HepG2 (cell line): ENCODE measurements around the gene RERE. TPM values are rescaled to one million over a fixed set of nuclear protein-coding genes. Genes with fewer than 3 reads are reported as not detected.

Source experiments
- ATAC-seq: fragments of 200-7000 bp; cut with Tn5 transposase; 3 replicates; pipeline ENCODE4 v1.9.1; 2020; ENCODE audit warnings: mild to moderate bottlenecking, moderate library complexity
- BruUV-seq: library from RNA; stranded (reverse); fragments of 400-500 nt; replicated peaks from 2 replicates; lab custom pipeline; 2021; lab: Mats Ljungman, UMichigan
- CTCF ChIA-PET: fragments of 300-600 bp; formaldehyde crosslinking; extraction: SDS; loops from one replicate; lab custom pipeline; 2021; ENCODE audit warnings: low total read pairs, inconsistent platforms, low intra/inter-chr PET ratio; lab: Yijun Ruan, JAX
- POLR2A ChIA-PET: fragments of 350-600 bp; sonication (Branson Sonifier 250); formaldehyde crosslinking; loops from one replicate; lab custom pipeline; 2020; ENCODE audit warnings: antibody characterized with exemption, inconsistent platforms; lab: Yijun Ruan, JAX
- DNase-seq: peaks from one replicate; pipeline ENCODE4 v3.0.0-alpha.2; 2015; ENCODE audit warnings: low spot score
- FAIRE-seq: peaks from 3 replicates; lab custom pipeline; 2011; peaks lifted over from hg19 to GRCh38; lab: Jason Lieb, UNC
- H2AFZ ChIP-seq: one replicate; pipeline ENCODE4 v1.6.1; 2011; ENCODE audit warnings: low read length, inconsistent platforms
- H3K27ac ChIP-seq: fragments of 300-600 bp; 3 replicates; pipeline ENCODE4 v1.8.0; 2011; ENCODE audit warnings: mixed run types, mild to moderate bottlenecking, mixed read lengths, low read length, inconsistent platforms; ENCODE audit not compliant: insufficient read depth; ENCODE audit errors: extremely low read length
- H3K27me3 ChIP-seq, 2 experiments: fragments of 200-600 bp in 1 of 2; 2 replicates in 1 of 2; 3 replicates in 1 of 2; pipeline versions ENCODE4 v1.6.0 to v1.8.0; 2011; ENCODE audit warnings: low read length in 2 of 2, mild to moderate bottlenecking in 2 of 2, moderate library complexity in 2 of 2, inconsistent platforms in 1 of 2; ENCODE audit not compliant: insufficient read depth in 2 of 2, control insufficient read depth in 1 of 2
- H3K36me3 ChIP-seq, 2 experiments: fragments of 200-600 bp in 1 of 2; replicated peaks in 1 of 2; 2 replicates in 1 of 2; 3 replicates in 1 of 2; pipeline versions ENCODE4 v1.5.1 to v1.8.0; 2011; ENCODE audit warnings: low read length in 2 of 2, inconsistent platforms in 1 of 2; ENCODE audit not compliant: insufficient read depth in 2 of 2, control insufficient read depth in 1 of 2
- H3K4me1 ChIP-seq: 2 replicates; pipeline ENCODE4 v1.5.1; 2012; ENCODE audit warnings: low read length, inconsistent platforms; ENCODE audit not compliant: insufficient read depth
- H3K4me2 ChIP-seq: 2 replicates; pipeline ENCODE4 v1.6.0; 2011; ENCODE audit warnings: low read depth, low read length, inconsistent platforms
- H3K4me3 ChIP-seq, 3 experiments: fragments of 200-600 bp in 1 of 3; sonication (generic), shearing (Covaris generic) in 1 of 3; replicated peaks in 1 of 3; 2 replicates each; pipeline ENCODE4 v1.5.1; 2011 to 2016; ENCODE audit warnings: low read length in 3 of 3, inconsistent platforms in 2 of 3, low read depth in 2 of 3, mild to moderate bottlenecking in 2 of 3, control low read depth in 1 of 3, mixed read lengths in 1 of 3; ENCODE audit not compliant: insufficient read depth in 1 of 3
- H3K79me2 ChIP-seq: one replicate; pipeline ENCODE4 v1.6.1; 2011; ENCODE audit warnings: low read length, inconsistent platforms; ENCODE audit not compliant: insufficient read depth
- H3K9ac ChIP-seq: 2 replicates; pipeline ENCODE4 v1.6.0; 2011; ENCODE audit warnings: mild to moderate bottlenecking, low read depth, low read length, inconsistent platforms; ENCODE audit not compliant: insufficient read depth
- H3K9me3 ChIP-seq: 2 replicates; pipeline ENCODE4 v1.5.1; 2012; ENCODE audit warnings: mild to moderate bottlenecking, low read length
- H4K20me1 ChIP-seq: 2 replicates; pipeline ENCODE4 v1.6.0; 2011; ENCODE audit warnings: inconsistent platforms, mild to moderate bottlenecking, low read length, moderate library complexity; ENCODE audit not compliant: insufficient read depth
- CEBPB ChIP-seq: IDR thresholded peaks from 2 replicates; pipeline ENCODE4 v1.6.1; 2011; ENCODE audit warnings: low read depth, low read length, improper control_type of control experiment, borderline replicate concordance
- DPF2 ChIP-seq: sonication (generic); formaldehyde crosslinking; IDR thresholded peaks from 2 replicates; pipeline ENCODE4 v1.4.0; 2020; ENCODE audit warnings: mild to moderate bottlenecking, low read depth, missing genetic modification reagents, borderline replicate concordance
- EP300 ChIP-seq, 3 experiments: sonication (generic) in 1 of 3; formaldehyde crosslinking in 1 of 3; IDR thresholded peaks; 2 replicates each; pipeline versions ENCODE4 v1.5.1 to v1.6.1; 2011 to 2020; ENCODE audit warnings: low read depth in 2 of 3, low read length in 2 of 3, borderline replicate concordance in 1 of 3, improper control_type of control experiment in 1 of 3, mild to moderate bottlenecking in 1 of 3, missing genetic modification reagents in 1 of 3, moderate library complexity in 1 of 3
- ESRRA ChIP-seq: sonication (generic); formaldehyde crosslinking; IDR thresholded peaks from 2 replicates; pipeline ENCODE4 v1.5.1; 2020; ENCODE audit warnings: mild to moderate bottlenecking, low read depth, missing genetic modification reagents
- HIVEP1 ChIP-seq: sonication (generic); formaldehyde crosslinking; IDR thresholded peaks from 2 replicates; pipeline ENCODE4 v1.4.0; 2020; ENCODE audit warnings: mild to moderate bottlenecking, missing genetic modification reagents
- KDM4B ChIP-seq: sonication (generic); formaldehyde crosslinking; IDR thresholded peaks from 2 replicates; pipeline ENCODE4 v1.4.0; 2020; ENCODE audit warnings: missing genetic modification reagents
- NFE2L1 ChIP-seq: sonication (generic); formaldehyde crosslinking; IDR thresholded peaks from 2 replicates; pipeline ENCODE4 v1.4.0; 2020; ENCODE audit warnings: missing genetic modification reagents, mild to moderate bottlenecking, borderline replicate concordance
- PAF1 ChIP-seq: IDR thresholded peaks from 2 replicates; pipeline ENCODE4 v1.6.1; 2016; ENCODE audit warnings: missing genetic modification reagents, missing compliant biosample characterization
- PHF20 ChIP-seq: sonication (generic); formaldehyde crosslinking; IDR thresholded peaks from 2 replicates; pipeline ENCODE4 v1.5.0; 2020; ENCODE audit warnings: mild to moderate bottlenecking, missing genetic modification reagents
- POLR2G ChIP-seq: fragments of 200-400 bp; formaldehyde crosslinking; IDR thresholded peaks from 2 replicates; pipeline ENCODE4 v1.6.1; 2018; ENCODE audit warnings: mild to moderate bottlenecking, low read depth, low read length, moderate library complexity
- RBFOX2 ChIP-seq: fragments of 200-400 bp; formaldehyde crosslinking; IDR thresholded peaks from 2 replicates; pipeline ENCODE4 v1.6.1; 2017; ENCODE audit warnings: low read depth, mild to moderate bottlenecking, low read length
- RBM22 ChIP-seq: fragments of 200-400 bp; formaldehyde crosslinking; optimal IDR thresholded peaks from 2 replicates; pipeline ENCODE3; 2017; ENCODE audit warnings: mild to moderate bottlenecking, low read length, moderate library complexity
- SIN3A ChIP-seq: IDR thresholded peaks from 2 replicates; pipeline ENCODE4 v1.6.1; 2011; ENCODE audit warnings: low read depth, mild to moderate bottlenecking, control low read depth, low read length, borderline replicate concordance
- YEATS4 ChIP-seq: sonication (generic); formaldehyde crosslinking; IDR thresholded peaks from 2 replicates; pipeline ENCODE4 v1.4.0; 2020; ENCODE audit warnings: missing genetic modification reagents, borderline replicate concordance
- ZNF224 ChIP-seq: sonication (generic); formaldehyde crosslinking; IDR thresholded peaks from 2 replicates; pipeline ENCODE4 v1.5.0; 2020; ENCODE audit warnings: mild to moderate bottlenecking, missing genetic modification reagents
- ZNF382 ChIP-seq: sonication (generic); formaldehyde crosslinking; IDR thresholded peaks from 2 replicates; pipeline ENCODE4 v1.5.0; 2020; ENCODE audit warnings: missing genetic modification reagents, mild to moderate bottlenecking, borderline replicate concordance
- ZNF547 ChIP-seq: sonication (generic); formaldehyde crosslinking; IDR thresholded peaks from 2 replicates; pipeline ENCODE4 v1.5.1; 2020; ENCODE audit warnings: mild to moderate bottlenecking, missing genetic modification reagents
- WGBS: methylation state at CpG from one replicate; pipeline ENCODE4 v1.1.6; 2017; ENCODE audit warnings: low lambda C conversion rate; 5-methylcytosine and 5-hydroxymethylcytosine counted together
- in situ Hi-C: cut with HindIII; loops from 2 replicates; pipeline ENCODE4 v1.10.0; 2017; ENCODE audit warnings: low pct_unique_long_range_greater_than_20kb; ENCODE audit not compliant: extremely low pct_ligation_motif_present
- intact Hi-C: fragments of 100-400 bp; cut with micrococcal nuclease; formaldehyde crosslinking; loops from one replicate; pipeline ENCODE4 v1.10.0; 2022; ENCODE audit not compliant: unreplicated experiment
- polyA plus RNA-seq, 8 experiments: library from polyadenylated mRNA; depleted of rRNA in 3 of 8; stranded (reverse) in 7 of 8; unstranded in 1 of 8; fragments of >200 nt; fragmentation: Illumina TruSeq in 4 of 8; extraction: Trizol in 4 of 8; gene quantifications; 2 replicates each; pipeline versions ENCODE4 v1.2.1 to v1.2.3, GENCODE V29; 2011 to 2016; ENCODE audit warnings: low read depth in 4 of 8, missing spikeins in 1 of 8, mixed read lengths in 1 of 8; ENCODE audit not compliant: insufficient read depth in 1 of 8
- total RNA-seq, 5 experiments: library from RNA; depleted of rRNA; stranded (reverse); fragments of >200 nt; fragmentation: Illumina TruSeq; extraction: Trizol; gene quantifications; 2 replicates each; pipeline ENCODE4 v1.2.3, GENCODE V29; 2016; ENCODE audit warnings: low read depth in 1 of 5
- TF ChIP-seq, protein P1 (sequence below): sonication (generic); formaldehyde crosslinking; IDR thresholded peaks from 2 replicates; pipeline ENCODE4 v1.4.0; 2020; ENCODE audit warnings: missing genetic modification reagents
- TF ChIP-seq, protein P2 (sequence below): IDR thresholded peaks from 2 replicates; pipeline ENCODE4 v1.6.1; 2016; ENCODE audit warnings: missing biosample characterization, missing genetic modification reagents, low read depth
- TF ChIP-seq, protein P3 (sequence below): sonication (generic); formaldehyde crosslinking; IDR thresholded peaks from 2 replicates; pipeline ENCODE4 v1.5.1; 2020; ENCODE audit warnings: missing genetic modification reagents, mild to moderate bottlenecking, borderline replicate concordance

The RERE gene
- total and polyA plus RNA-seq, 2 of the 13 experiments (the other 11 are each of a cell fraction or from before 2014, with no cell fraction given): 18.3 to 21.9 TPM

GRCh38 chr1:8863138-8863537 is 45.7 kb upstream of the RERE start:
- Histone ChIP-seq H2AFZ (no peak overlapping the region), H3K36me3 (peaks cover 52 to 77% of the 10 kb centered on the region in 2 experiments), H3K4me3 (no peak overlapping the region), H3K4me1 (peaks cover 97% of the 10 kb centered on the region), H3K79me2 (peaks cover 17% of the 10 kb centered on the region), H3K27me3 (no peaks in the 10 kb centered on the region), H3K27ac (peak overlapping the region; percentile 33), H3K9me3 (no peaks in the 10 kb centered on the region), H4K20me1 (peaks cover 92% of the 10 kb centered on the region), H3K4me2 (no peak overlapping the region), H3K9ac (no peak overlapping the region)
- WGBS: 96% methylated on average over 4 of the region's 7 CpGs
- intact Hi-C loops: no loop called here
- in situ Hi-C loops: no loop called here
- DNase-seq: no peak
- ATAC-seq: no peak
- ChIA-PET CTCF (no interaction called here), POLR2A (interaction anchor here (1.3 to 13.6 kb wide), 4 partner anchors 11 to 142 kb away, joined by 4 to 116 read pairs (median 24); partner anchors contain the start of genes ENO1 and RERE)
- no peak for FAIRE-seq
- no TSS peak for BruUV-seq
- no peak for TF ChIP-seq ZNF547 (CRISPR knock-in tag)
- no peak for TF ChIP-seq NFE2L1 (CRISPR knock-in tag)
- no peak for TF ChIP-seq CEBPB
- TF ChIP-seq, protein P1, sequence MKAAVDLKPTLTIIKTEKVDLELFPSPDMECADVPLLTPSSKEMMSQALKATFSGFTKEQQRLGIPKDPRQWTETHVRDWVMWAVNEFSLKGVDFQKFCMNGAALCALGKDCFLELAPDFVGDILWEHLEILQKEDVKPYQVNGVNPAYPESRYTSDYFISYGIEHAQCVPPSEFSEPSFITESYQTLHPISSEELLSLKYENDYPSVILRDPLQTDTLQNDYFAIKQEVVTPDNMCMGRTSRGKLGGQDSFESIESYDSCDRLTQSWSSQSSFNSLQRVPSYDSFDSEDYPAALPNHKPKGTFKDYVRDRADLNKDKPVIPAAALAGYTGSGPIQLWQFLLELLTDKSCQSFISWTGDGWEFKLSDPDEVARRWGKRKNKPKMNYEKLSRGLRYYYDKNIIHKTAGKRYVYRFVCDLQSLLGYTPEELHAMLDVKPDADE (CRISPR knock-in tag): no peak
- TF ChIP-seq RBM22: peak; percentile 9
- TF ChIP-seq YEATS4 (CRISPR knock-in tag): no peak
- no peak for TF ChIP-seq ESRRA
- TF ChIP-seq PHF20 (CRISPR knock-in tag): no peak
- TF ChIP-seq RBFOX2: peak; percentile 55
- TF ChIP-seq DPF2 (CRISPR knock-in tag): no peak
- no peak for TF ChIP-seq KDM4B (CRISPR knock-in tag)
- TF ChIP-seq, protein P2, sequence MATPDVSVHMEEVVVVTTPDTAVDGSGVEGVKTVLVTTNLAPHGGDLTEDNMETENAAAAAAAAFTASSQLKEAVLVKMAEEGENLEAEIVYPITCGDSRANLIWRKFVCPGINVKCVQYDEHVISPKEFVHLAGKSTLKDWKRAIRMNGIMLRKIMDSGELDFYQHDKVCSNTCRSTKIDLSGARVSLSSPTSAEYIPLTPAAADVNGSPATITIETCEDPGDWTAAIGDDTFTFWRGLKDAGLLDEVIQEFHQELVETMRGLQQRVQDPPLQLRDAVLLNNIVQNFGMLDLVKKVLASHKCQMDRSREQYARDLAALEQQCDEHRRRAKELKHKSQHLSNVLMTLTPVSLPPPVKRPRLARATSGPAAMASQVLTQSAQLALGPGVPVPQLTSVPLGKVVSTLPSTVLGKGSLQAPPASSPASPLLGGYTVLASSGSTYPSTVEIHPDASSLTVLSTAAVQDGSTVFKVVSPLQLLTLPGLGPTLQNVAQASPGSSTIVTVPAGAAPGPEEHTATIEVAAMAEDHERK (CRISPR knock-in tag): no peak
- no peak for TF ChIP-seq ZNF224 (CRISPR knock-in tag)
- peak; percentile 38 for TF ChIP-seq POLR2G
- no peak for TF ChIP-seq HIVEP1 (CRISPR knock-in tag)
- 0 out of 2 replicates have a peak, but pooled peaks have one; percentile 28 for TF ChIP-seq PAF1 (CRISPR knock-in tag)
- no peak for TF ChIP-seq EP300 (IDR thresholded peaks at IDR 0.05; ENCODE audit: low read depth in 2 of 2, low read length in 2 of 2)
- TF ChIP-seq EP300 (CRISPR knock-in tag; IDR thresholded peaks at IDR 0.05; ENCODE audit: borderline replicate concordance): no peak
- TF ChIP-seq, protein P3, sequence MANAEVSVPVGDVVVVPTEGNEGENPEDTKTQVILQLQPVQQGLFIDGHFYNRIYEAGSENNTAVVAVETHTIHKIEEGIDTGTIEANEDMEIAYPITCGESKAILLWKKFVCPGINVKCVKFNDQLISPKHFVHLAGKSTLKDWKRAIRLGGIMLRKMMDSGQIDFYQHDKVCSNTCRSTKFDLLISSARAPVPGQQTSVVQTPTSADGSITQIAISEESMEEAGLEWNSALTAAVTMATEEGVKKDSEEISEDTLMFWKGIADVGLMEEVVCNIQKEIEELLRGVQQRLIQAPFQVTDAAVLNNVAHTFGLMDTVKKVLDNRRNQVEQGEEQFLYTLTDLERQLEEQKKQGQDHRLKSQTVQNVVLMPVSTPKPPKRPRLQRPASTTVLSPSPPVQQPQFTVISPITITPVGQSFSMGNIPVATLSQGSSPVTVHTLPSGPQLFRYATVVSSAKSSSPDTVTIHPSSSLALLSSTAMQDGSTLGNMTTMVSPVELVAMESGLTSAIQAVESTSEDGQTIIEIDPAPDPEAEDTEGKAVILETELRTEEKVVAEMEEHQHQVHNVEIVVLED: no peak
- no peak for TF ChIP-seq ZNF382 (CRISPR knock-in tag)
- TF ChIP-seq SIN3A: 0 out of 2 replicates have a peak, but pooled peaks have one; percentile 30
